Activated CD4-positive, alpha-beta T cell treated with anti-CD3 and anti-CD28 coated beads, Interleukin-2, amount 10 ng/mL, durations not matched to agents 24 days and 14 days (primary cell): ENCODE data around the gene DMBX1. TPM values are rescaled to one million over a fixed set of nuclear protein-coding genes. Genes with fewer than 3 reads are reported as not detected.

Experiments
- DNase-seq: peaks from one replicate; pipeline ENCODE4 v3.0.0; 2022
- H3K27ac Mint-ChIP-seq: one replicate; pipeline ENCODE4 v1.8.0; 2022; ENCODE audit warnings: mild to moderate bottlenecking, mixed read lengths
- H3K27me3 Mint-ChIP-seq: one replicate; pipeline ENCODE4 v1.8.0; 2022; ENCODE audit warnings: mixed read lengths
- H3K36me3 Mint-ChIP-seq: one replicate; pipeline ENCODE4 v1.8.0; 2022; ENCODE audit warnings: low read depth, mild to moderate bottlenecking, mixed read lengths
- H3K4me1 Mint-ChIP-seq: one replicate; pipeline ENCODE4 v1.8.0; 2021; ENCODE audit warnings: mixed read lengths
- H3K4me3 Mint-ChIP-seq: one replicate; pipeline ENCODE4 v1.8.0; 2022; ENCODE audit warnings: mild to moderate bottlenecking, moderate library complexity, mixed read lengths
- H3K9me3 Mint-ChIP-seq: one replicate; pipeline ENCODE4 v1.8.0; 2021; ENCODE audit warnings: mixed read lengths
- intact Hi-C: fragments of 100-400 bp; cut with micrococcal nuclease; formaldehyde crosslinking; loops from one replicate; pipeline ENCODE4 v1.15.1; 2023
- total RNA-seq: library from RNA; stranded (reverse); gene quantifications from 2 replicates; pipeline ENCODE4 v1.2.3, GENCODE V29; 2022

DMBX1 gene
- total RNA-seq, 1 donor from 2014 or later, result 0.07 TPM

DNA sequence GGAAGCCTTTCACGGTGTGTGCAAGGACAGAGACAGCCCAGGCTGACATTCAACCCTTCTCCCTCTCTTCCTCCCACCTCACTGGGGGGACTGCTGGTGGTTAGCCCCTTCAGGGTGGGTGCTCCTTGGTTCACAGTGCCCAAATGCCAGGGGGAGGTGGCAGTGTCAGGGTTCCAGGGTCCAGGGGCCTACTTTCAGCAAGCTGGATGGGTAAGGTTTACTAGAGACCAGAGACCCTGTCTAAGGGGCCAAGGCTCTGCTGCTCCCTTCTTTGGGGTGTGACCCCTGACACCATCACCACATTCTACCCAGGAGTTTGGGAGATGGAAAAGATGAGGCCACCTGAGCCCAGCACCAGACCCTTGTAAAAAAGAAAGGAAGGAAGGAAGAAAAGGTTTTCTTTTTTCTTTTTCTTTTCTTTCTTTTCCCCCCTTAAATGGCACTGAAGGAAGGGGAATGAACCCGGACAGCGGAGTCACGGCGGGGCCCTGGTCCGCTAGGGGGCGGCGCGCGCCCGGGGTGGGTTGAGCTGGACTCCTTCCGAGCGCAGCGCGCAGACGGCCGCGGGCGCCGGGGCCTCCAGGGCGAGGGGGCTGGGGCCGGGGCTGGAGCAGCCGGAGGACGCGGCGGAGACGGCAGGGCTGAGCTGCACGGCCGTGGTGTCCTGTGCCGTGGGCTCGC is 43.0 kb downstream of the DMBX1 start:
- H3K9me3 Mint-ChIP-seq, result no peaks in the 10 kb centered on the region
- no peak overlapping the region for H3K27ac Mint-ChIP-seq
- peaks cover 20% of the 10 kb centered on the region for H3K4me1 Mint-ChIP-seq
- peaks cover 40% of the 10 kb centered on the region for H3K27me3 Mint-ChIP-seq
- no peaks in the 10 kb centered on the region for H3K36me3 Mint-ChIP-seq
- intact Hi-C loops, result loop anchor here (1.0 to 5.0 kb wide), 2 partner anchors 70 to 193 kb away; partner anchors contain the start of gene MKNK1
- DNase-seq, result peak; percentile 92
- H3K4me3 Mint-ChIP-seq, result peak overlapping the region; percentile 27

DNA sequence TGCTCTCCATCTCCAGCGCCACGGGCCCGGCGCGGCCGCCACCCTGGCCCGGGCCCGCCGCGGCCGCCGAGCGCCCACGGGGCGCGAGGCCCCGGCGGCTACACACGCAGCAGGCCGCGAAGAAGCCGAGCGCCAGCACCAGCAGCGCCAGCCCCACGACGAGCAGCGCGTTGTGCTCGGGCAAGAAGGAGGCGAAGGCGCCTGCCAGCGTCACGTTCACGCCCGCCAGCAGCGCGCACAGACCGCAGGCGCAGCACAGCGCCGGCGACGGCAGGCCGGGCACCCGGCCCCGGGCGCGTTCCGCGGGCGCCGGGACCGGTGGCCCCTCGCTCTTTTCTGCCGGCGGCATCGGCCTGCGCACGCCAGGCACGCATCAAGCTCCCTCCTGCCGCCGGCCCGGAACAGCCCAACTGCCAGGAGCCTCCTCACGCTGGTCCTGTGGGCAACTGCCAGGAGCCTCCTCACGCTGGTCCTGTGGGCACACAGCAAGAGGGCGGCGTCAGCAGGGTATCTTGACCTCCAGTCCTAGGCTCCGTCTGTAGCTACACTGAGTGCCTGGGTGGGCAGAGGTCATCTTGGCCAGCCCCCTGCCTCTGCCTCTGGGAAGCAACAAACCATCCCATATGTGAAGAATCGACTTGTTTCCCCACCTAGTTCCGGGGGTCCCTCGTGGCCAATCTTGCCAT is 43.7 kb downstream of the DMBX1 start:
- Mint-ChIP-seq H3K4me1 (peaks cover 16% of the 10 kb centered on the region), H3K27me3 (peaks cover 41% of the 10 kb centered on the region), H3K27ac (no peak overlapping the region), H3K9me3 (no peaks in the 10 kb centered on the region), H3K36me3 (no peaks in the 10 kb centered on the region), H3K4me3 (peak overlapping the region; percentile 83)
- intact Hi-C loops, result loop anchor here (5.0 kb wide), 1 partner anchor 69 kb away; the partner anchor contains the start of gene MKNK1
- peak; percentile 83 for DNase-seq

DNA sequence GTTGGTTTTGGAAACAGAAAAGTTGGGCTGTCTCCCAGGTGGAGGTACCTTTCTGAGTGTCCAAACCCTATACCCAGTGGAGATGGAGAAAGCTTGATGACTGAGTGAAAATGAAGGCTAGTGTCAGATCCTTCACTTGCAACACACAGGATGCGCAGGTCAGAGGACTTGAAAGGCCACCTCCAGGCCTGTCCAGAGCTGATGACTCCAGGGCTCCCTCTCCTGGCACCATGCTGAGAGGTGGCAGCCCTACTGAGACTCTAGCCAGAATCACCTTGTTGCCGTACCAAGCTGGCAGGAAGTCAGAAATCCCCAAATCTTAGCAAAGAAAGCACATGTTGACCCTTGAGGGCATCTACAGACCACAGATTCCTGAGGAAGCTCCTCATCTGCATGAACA is 45.4 kb downstream of the DMBX1 start:
- H3K9me3 Mint-ChIP-seq, result no peaks in the 10 kb centered on the region
- no peaks in the 10 kb centered on the region for H3K36me3 Mint-ChIP-seq
- H3K27me3 Mint-ChIP-seq, result peaks cover 39% of the 10 kb centered on the region
- peaks cover 5% of the 10 kb centered on the region for H3K4me1 Mint-ChIP-seq
- intact Hi-C loops, result no loop called here
- DNase-seq, result peak; percentile 72
- H3K27ac Mint-ChIP-seq, result no peak overlapping the region
- H3K4me3 Mint-ChIP-seq, result no peak overlapping the region

DNA sequence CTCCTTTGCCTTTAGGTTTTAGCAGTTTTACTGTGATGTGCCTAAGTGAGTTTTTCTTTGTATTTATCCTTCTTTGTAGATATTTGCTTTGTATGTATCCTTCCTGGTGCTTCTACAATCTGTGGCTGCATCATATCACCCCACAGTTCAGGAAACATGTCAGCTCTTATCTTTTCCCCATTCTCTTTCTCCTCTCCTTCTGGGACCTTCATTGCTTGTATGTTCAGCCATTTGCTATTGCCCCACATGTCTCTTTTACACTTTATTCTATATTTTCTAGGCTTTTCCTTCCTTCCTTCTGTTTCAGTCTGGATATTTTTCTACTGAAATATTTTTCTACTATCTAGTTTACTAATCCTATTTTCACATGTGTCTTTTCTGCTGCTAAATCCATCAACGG is 46.9 kb downstream of the DMBX1 start:
- H3K4me3 Mint-ChIP-seq, result no peak overlapping the region
- H3K9me3 Mint-ChIP-seq, result no peaks in the 10 kb centered on the region
- H3K27me3 Mint-ChIP-seq, result peaks cover 45% of the 10 kb centered on the region
- H3K36me3 Mint-ChIP-seq, result no peaks in the 10 kb centered on the region
- intact Hi-C loops, result no loop called here
- H3K4me1 Mint-ChIP-seq, result peaks cover 5% of the 10 kb centered on the region
- DNase-seq, result no peak
- H3K27ac Mint-ChIP-seq, result no peak overlapping the region

DNA sequence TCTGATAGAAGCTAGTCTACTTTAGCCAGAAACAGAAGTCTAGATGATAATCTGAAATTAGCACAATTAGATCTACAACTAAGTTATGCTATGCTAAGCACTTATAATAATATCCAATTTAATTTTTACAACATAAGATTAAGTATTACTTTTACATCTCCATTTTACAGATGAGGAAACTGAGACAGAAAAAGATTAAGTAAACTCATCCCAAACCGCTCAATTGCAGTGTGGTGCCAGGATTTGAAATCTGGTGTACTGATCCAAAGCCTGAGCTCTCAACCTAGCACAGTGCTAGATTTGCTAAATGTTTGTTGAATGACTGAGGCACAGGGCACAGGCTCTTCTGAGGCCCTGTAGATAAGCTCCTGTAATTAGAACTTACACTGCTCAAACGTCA is 48.0 kb downstream of the DMBX1 start:
- intact Hi-C loops, result no loop called here
- H3K9me3 Mint-ChIP-seq, result no peaks in the 10 kb centered on the region
- H3K4me1 Mint-ChIP-seq, result peaks cover 3% of the 10 kb centered on the region

DNA sequence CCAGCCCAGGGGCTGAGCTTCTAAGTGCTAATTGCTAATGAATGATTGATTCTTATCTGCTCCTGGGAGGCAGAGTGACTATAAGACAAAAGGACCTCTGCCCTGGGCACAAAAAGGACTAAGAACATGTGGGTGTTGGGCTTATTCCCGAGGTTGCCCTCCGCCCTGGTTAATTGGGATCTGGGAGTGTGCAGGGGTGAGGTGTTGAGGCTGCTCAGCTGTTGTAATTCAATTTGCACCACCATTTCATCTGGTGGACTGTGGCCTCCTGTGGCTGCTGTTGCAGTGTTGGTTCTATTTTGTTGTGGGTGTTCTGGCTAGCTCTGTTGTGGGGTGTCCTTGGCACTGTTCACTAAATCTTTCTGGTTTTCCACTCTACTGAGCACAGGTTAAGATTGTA is 48.5 kb downstream of the DMBX1 start:
- no peak overlapping the region for H3K4me3 Mint-ChIP-seq
- peaks cover 58% of the 10 kb centered on the region for H3K27me3 Mint-ChIP-seq
- no peak overlapping the region for H3K27ac Mint-ChIP-seq
- intact Hi-C loops, result no loop called here
- DNase-seq, result no peak
- no peaks in the 10 kb centered on the region for H3K36me3 Mint-ChIP-seq
- peaks cover 3% of the 10 kb centered on the region for H3K4me1 Mint-ChIP-seq
- H3K9me3 Mint-ChIP-seq, result no peaks in the 10 kb centered on the region

More for the DNA sequence above, 48.0 kb downstream of the DMBX1 start:
- Mint-ChIP-seq H3K27me3 (peaks cover 53% of the 10 kb centered on the region), H3K4me3 (no peak overlapping the region), H3K27ac (no peak overlapping the region), H3K36me3 (no peaks in the 10 kb centered on the region)
- DNase-seq, result no peak

Other genes starting within 250 kb of the DMBX1 start
- 55.5 and 59.6 TPM in 2 replicates for gene RAD54L, start 242.1 kb upstream of the DMBX1 start, total RNA-seq
- 63.1 and 64.6 TPM in 2 replicates for gene LRRC41, start 186.2 kb upstream of the DMBX1 start, total RNA-seq
- 283 and 306 TPM in 2 replicates for gene UQCRH, start 186.1 kb upstream of the DMBX1 start, total RNA-seq
- gene NSUN4, start 149.0 kb upstream of the DMBX1 start, total RNA-seq, result 40.4 and 46.5 TPM in 2 replicates
- 4.6 and 6.8 TPM in 2 replicates for gene FAAH, start 95.5 kb upstream of the DMBX1 start, total RNA-seq
- not detected in 2 replicates for gene KNCN, start 61.8 kb downstream of the DMBX1 start, total RNA-seq
- 41.8 and 42.5 TPM in 2 replicates for gene MKNK1, start 114.4 kb downstream of the DMBX1 start, total RNA-seq
- gene MOB3C, start 127.0 kb downstream of the DMBX1 start, total RNA-seq, result 15.0 and 17.8 TPM in 2 replicates
- gene ATPAF1, start 178.5 kb downstream of the DMBX1 start, total RNA-seq, result 41.6 and 43.1 TPM in 2 replicates
- gene TEX38, start 182.0 kb downstream of the DMBX1 start, total RNA-seq, result not detected in 2 replicates
- gene EFCAB14, start 229.3 kb downstream of the DMBX1 start, total RNA-seq, result 63.9 and 70.4 TPM in 2 replicates